HG03432 (cell line): ENCODE results near the gene BSG.

ENCODE experiments used
- ATAC-seq: cut with Tn5 transposase; IDR thresholded peaks from one replicate; pipeline ENCODE4 v1.9.1; 2021; ENCODE audit warnings: mild to moderate bottlenecking, moderate library complexity; ENCODE audit not compliant: unreplicated experiment

The BSG gene

GRCh38 chr19:570937-571565 is 1.3 kb upstream of the BSG start:
- no peak for ATAC-seq

- ATAC-seq: no peak
Measured at GRCh38 chr19:571566-571974, 826 bp upstream of the BSG start.

DNA sequence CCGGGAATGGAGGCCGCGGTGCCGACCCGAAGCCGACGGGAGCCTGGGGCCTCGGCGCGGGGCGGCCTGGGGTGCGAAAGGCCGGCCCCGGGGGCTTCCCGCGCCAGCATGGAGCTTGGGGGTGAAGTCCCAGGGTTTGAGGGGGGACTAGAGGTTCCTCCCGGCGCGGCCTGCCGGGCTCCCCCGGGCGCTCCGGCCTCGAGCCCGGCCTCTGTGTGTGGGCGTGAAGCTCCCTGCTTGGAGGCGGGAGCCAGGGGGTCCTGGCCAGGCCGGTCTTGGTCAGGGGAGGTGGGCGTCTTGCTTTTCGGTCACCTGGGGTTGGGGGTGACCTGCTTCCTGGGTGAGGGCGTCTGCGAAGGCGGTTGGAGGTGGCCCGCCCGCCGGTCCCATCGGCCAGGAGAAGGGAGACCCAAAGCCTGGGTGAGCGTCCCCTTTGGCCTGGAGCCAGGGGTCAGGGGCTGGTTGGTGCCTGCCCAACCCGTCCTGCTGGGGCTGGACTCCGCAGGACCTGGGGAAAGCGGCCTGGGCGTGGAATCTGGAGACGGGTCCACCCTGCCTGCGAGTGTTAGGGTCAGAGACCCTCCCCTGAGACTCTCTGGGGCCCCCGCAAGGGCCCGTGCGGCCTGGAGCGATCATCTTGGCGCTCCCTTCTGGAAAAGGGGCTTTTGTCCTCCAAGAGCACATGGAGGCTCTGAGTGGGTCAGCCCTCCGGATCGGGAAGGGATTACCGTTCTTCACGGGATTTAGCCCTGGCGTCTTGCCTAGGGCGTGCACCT is 535 bp downstream of the BSG start:
- ATAC-seq: peak; percentile 36

DNA sequence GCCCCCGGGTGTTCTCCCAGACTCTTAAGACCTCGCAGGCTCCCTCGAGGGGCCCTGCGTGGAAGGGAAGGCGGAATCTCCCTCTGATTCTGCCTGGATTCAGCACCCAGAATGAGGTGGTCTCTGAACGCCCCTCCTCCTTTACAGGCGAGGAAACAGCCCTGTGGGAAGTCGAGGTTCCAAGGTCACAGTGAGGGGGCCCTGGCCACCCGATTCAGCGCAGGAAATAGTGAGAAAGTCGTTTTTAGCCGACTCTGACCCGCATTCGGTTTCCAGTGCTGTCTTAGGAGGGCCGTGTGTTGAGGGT is 1.1 kb downstream of the BSG start:
- ATAC-seq: no peak

DNA sequence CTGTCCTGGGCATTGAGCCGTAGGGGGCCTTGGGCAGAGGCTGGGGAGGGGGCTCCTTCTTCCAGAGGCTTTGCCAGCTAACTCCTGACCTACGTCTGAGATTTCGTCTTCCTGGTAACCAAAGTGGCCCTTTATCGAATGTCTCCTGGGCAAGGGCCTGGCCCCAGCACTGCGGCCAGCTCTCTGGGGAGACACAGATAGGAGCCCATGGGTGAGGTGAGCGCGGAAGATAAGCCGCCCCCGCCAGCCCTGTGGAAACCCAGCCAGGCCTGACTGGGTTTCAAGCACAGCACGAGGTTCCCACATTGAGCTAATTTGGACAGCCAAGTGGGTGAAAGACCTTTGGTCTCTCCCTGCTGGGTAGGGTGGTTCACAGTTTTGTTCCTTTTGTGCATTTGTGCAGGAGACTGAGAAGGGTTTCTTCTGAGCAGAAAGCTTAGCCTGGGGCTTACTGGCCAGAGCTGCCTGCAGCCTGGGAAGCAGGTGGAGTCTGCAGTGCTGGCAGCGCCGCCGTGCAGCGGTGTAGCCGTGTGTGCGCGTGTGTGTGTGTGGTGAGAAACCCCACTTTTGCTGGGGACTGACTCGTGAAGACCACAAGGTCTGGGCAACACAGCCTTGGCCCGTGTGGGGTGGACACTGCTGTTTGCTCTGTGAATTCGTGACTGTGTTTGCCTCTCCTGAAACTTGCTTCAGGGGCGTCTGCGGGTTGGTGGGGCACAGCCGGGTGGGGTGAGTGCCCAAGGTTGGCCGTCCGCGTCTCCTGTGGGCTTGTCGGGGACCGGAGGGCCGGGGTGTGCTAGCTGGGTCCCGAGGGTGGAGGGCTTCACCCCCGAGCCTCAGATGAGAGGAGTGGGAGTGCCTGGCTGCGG is 2.5 kb downstream of the BSG start:
- peak; percentile 27 for ATAC-seq

DNA sequence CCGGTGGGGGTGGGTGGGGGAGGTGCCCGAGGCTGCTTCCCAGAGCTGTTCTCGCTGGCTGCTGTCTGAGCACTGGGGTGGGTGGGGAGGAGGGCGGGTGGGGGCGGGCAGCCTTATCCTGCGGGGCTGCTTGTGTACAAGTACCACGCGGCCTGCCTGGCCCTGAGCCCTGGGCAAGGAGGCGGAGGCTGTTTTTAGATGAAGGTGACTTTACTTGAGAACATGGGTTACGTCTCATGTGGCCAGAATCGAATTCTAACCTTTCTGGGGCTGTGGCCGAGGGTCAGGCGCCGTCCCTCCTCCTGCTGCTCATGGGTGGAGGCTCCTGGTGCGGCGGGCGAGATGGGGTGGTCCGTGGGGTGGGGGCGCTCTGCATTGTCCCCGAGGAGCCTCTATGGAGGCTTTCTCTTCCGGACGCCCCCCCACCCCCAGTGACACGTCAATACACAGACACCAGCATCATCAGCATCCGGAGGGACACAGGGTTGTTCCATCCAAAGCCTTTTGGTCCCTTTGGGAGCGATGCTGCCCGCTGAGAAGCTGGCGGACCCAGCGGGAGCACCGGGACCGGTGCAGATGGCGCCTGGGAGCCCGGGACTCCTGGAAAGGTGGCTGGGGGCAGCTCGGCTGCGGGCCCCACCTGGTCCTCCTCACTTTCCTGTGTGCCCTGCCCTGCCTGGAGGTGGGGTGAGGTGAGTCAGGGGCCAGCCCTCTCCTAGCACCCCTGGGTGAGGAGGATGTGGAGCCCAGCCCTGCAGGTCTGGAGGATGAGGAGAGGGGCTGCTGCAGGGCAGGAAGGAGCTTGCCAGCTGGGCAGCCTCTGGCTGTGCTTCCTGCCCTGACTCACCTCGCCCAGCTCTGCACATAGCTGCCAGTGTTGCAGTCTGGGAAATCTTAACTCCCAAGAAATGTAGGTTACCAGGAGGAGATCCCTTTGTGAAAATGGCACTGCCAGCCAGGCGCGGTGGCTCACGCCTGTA is 3.4 kb downstream of the BSG start:
- no peak for ATAC-seq

GRCh38 chr19:576768-577438 is 4.5 kb downstream of the BSG start:
- no peak for ATAC-seq

- ATAC-seq: no peak
Measured at GRCh38 chr19:577439-578392, 5.3 kb downstream of the BSG start.

GRCh38 chr19:579111-579841 is 6.9 kb downstream of the BSG start:
- ATAC-seq: no peak

- ATAC-seq: no peak
Measured at GRCh38 chr19:579842-580155, 7.4 kb downstream of the BSG start.

- ATAC-seq: no peak
Measured at GRCh38 chr19:580274-580835, 8.0 kb downstream of the BSG start.

DNA sequence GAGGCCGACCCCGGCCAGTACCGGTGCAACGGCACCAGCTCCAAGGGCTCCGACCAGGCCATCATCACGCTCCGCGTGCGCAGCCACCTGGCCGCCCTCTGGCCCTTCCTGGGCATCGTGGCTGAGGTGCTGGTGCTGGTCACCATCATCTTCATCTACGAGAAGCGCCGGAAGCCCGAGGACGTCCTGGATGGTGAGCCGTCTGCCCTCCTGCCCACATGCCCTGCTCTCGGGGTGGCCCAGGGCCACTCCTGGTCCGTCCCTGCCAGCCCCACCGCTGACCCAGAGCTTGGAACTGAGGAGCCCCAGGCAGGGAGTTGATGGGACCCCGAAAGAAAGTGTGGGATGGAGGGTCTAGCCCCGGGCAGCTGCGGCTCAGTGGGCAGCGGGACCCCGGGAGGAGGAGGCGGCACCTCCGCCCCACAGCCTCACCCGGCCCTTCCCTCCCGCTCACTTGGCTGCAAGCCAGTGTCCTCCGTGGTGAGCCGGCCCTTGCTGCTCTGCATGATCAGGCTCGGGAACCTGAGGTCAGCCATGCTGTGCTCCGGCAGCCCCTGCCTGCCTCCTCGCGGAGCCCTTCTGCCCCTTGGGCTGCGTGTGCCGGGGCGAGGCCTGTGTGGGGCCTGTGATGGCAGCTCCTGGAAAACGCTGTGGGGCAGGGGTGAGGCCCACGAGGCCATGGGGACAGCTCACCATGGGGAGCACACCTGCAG is 9.2 kb downstream of the BSG start:
- no peak for ATAC-seq

GRCh38 chr19:582497-583197 is 10.3 kb downstream of the BSG start:
- no peak for ATAC-seq

GRCh38 chr19:583198-583967 is 11.0 kb downstream of the BSG start:
- no peak for ATAC-seq

GRCh38 chr19:583968-584239 is 11.5 kb downstream of the BSG start:
- no peak for ATAC-seq

DNA sequence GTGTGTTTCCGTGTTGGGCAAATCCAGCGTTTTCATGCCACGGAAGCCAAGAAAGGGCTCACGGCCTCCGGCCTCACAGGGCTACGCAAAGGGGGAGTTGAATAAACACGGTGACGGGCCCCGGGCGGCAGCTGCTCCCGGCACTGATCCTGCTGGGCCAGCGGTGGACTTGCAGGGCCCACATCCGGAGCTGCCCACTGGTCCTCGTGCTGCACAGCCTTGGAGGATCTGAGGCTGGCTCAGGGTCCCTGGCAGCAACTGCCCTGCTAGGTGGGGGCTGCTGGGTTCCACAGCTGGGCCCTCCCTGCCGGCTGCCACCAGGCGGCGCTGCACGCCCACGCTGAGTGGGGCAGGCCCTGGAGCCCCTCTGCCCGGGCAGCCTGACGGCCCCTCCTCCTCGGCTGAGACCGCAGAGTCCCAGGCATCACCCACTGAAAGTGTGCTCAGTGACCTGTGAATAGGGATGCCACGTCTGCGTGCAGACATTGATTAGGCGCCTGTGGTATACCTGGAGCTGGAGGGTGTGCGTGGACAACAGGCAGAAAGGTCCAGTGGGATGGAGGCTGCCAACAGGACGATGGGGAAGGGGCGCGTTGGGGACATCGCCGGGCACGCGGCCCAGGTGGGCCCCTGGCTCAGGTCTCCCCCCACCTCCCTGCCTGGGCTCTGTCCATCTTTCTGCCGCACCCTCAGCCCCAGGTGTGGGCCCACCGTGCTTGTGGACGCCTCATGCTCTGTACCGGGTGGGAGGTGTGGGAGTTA is 12.0 kb downstream of the BSG start:
- ATAC-seq: no peak
